HepG2 (cell line): ENCODE measurements around the gene MTIF2. TPM values are rescaled to one million over a fixed set of nuclear protein-coding genes. Genes with fewer than 3 reads are reported as not detected.

Source experiments
- AFF4 ChIP-seq: sonication (generic); formaldehyde crosslinking; IDR thresholded peaks from 2 replicates; pipeline ENCODE4 v1.4.0; 2020; ENCODE audit warnings: missing genetic modification reagents
- EED ChIP-seq: sonication (generic); formaldehyde crosslinking; IDR thresholded peaks from 2 replicates; pipeline ENCODE4 v1.5.0; 2020; ENCODE audit warnings: mild to moderate bottlenecking, missing genetic modification reagents
- ERF ChIP-seq: IDR thresholded peaks from 2 replicates; pipeline ENCODE4 v1.6.1; 2018; ENCODE audit warnings: missing biosample characterization, missing genetic modification reagents
- KLF11 ChIP-seq: IDR thresholded peaks from 2 replicates; pipeline ENCODE4 v1.6.1; 2016; ENCODE audit warnings: missing compliant biosample characterization
- MIER3 ChIP-seq: IDR thresholded peaks from 2 replicates; pipeline ENCODE4 v1.6.1; 2016; ENCODE audit warnings: missing compliant biosample characterization, borderline replicate concordance
- MTF1 ChIP-seq: sonication (generic); formaldehyde crosslinking; IDR thresholded peaks from 2 replicates; pipeline ENCODE4 v1.5.0; 2020; ENCODE audit warnings: missing genetic modification reagents
- SKIL ChIP-seq: sonication (generic); formaldehyde crosslinking; IDR thresholded peaks from 2 replicates; pipeline ENCODE4 v1.8.0; 2022; ENCODE audit warnings: missing genetic modification reagents, mild to moderate bottlenecking, moderate library complexity, borderline replicate concordance
- TGIF2 ChIP-seq: IDR thresholded peaks from 2 replicates; pipeline ENCODE4 v1.6.1; 2016; ENCODE audit warnings: control low read depth, missing compliant biosample characterization
- ZFY ChIP-seq: sonication (generic); formaldehyde crosslinking; IDR thresholded peaks from 2 replicates; pipeline ENCODE4 v1.4.0; 2020; ENCODE audit warnings: missing genetic modification reagents
- ZNF136 ChIP-seq: sonication (generic); formaldehyde crosslinking; IDR thresholded peaks from 2 replicates; pipeline ENCODE4 v1.8.1; 2022; ENCODE audit warnings: low read depth, mild to moderate bottlenecking, moderate library complexity, missing genetic modification reagents
- ZNF142 ChIP-seq: sonication (generic); formaldehyde crosslinking; IDR thresholded peaks from 2 replicates; pipeline ENCODE4 v1.4.0; 2020; ENCODE audit warnings: missing genetic modification reagents
- ZNF20 ChIP-seq: sonication (generic); formaldehyde crosslinking; IDR thresholded peaks from 2 replicates; pipeline ENCODE4 v1.4.0; 2020; ENCODE audit warnings: mild to moderate bottlenecking, moderate library complexity, missing genetic modification reagents
- polyA plus RNA-seq, 8 experiments: library from polyadenylated mRNA; depleted of rRNA in 3 of 8; stranded (reverse) in 7 of 8; unstranded in 1 of 8; fragments of >200 nt; fragmentation: Illumina TruSeq in 4 of 8; extraction: Trizol in 4 of 8; gene quantifications; 2 replicates each; pipeline versions ENCODE4 v1.2.1 to v1.2.3, GENCODE V29; 2011 to 2016; ENCODE audit warnings: low read depth in 4 of 8, missing spikeins in 1 of 8, mixed read lengths in 1 of 8; ENCODE audit not compliant: insufficient read depth in 1 of 8
- total RNA-seq, 5 experiments: library from RNA; depleted of rRNA; stranded (reverse); fragments of >200 nt; fragmentation: Illumina TruSeq; extraction: Trizol; gene quantifications; 2 replicates each; pipeline ENCODE4 v1.2.3, GENCODE V29; 2016; ENCODE audit warnings: low read depth in 1 of 5
- TF ChIP-seq, protein P1 (sequence below): sonication (generic); formaldehyde crosslinking; IDR thresholded peaks from 2 replicates; pipeline ENCODE4 v1.8.0; 2022; ENCODE audit warnings: missing genetic modification reagents, mild to moderate bottlenecking, borderline replicate concordance

Gene MTIF2
- total and polyA plus RNA-seq, 2 of the 13 experiments (the other 11 are each of a cell fraction or from before 2014, with no cell fraction given) = 32.1 to 92.1 TPM

DNA sequence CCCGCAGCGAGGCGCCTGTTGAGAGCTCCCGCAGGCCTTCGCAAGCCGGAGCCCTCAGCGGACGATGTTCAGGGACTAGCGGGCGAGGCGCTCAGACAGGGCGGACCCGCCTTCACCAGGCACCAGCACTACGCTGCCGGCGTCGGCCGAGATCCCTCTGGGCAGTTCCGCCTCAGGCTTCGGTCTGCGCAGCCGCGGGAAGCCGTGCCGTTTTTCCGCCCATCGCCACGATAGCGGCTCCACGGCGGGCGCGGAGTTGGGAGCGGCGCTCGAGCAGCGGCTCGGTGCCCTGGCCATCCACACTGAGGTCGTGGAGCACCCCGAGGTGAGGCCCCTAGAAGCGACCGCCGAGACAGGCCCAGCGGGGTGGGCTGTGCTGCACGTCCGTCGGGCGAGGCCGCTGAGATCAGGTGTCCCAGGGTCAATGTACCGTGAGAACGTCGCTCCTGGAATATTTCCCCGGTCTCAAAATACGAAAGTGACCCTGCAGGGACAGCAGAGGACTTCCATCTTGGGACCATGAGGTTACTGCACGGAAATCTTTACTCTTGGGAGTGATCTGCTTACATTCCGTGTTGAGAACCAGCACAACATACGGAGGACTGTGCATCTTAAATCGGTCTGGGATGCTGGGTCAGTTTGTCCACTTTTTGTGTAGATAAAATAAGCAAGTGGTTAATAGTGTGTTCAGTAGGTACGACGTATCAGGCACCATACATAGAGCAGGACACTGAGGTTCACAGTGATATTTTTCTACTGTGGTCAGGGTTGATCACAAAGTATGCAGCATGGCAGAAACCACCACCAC is 13.3 kb upstream of the MTIF2 start (continued):
- TF ChIP-seq ZNF136 (CRISPR knock-in tag) = peak; percentile 73; the same call in 1 of the 2 replicates
- peak; percentile 97 for TF ChIP-seq ERF (CRISPR knock-in tag)
- peak; percentile 91; the same call in 1 of the 2 replicates for TF ChIP-seq KLF11 (CRISPR knock-in tag)
- TF ChIP-seq MIER3 (CRISPR knock-in tag) = peak; percentile 96
- TF ChIP-seq ZNF20 (CRISPR knock-in tag) = peak; percentile 84
- TF ChIP-seq ZFY (CRISPR knock-in tag) = peak; percentile 95
- TF ChIP-seq, protein P1, sequence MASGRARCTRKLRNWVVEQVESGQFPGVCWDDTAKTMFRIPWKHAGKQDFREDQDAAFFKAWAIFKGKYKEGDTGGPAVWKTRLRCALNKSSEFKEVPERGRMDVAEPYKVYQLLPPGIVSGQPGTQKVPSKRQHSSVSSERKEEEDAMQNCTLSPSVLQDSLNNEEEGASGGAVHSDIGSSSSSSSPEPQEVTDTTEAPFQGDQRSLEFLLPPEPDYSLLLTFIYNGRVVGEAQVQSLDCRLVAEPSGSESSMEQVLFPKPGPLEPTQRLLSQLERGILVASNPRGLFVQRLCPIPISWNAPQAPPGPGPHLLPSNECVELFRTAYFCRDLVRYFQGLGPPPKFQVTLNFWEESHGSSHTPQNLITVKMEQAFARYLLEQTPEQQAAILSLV (CRISPR knock-in tag) = peak; percentile 94
- peak; percentile 45 for TF ChIP-seq SKIL
- TF ChIP-seq EED (CRISPR knock-in tag) = no peak; the same call in 1 of the 2 replicates
- no peak for TF ChIP-seq MTF1 (CRISPR knock-in tag)
- TF ChIP-seq AFF4 (CRISPR knock-in tag) = peak; percentile 91; the same call in 1 of the 2 replicates
- peak; percentile 65; the same call in 1 of the 2 replicates for TF ChIP-seq ZNF142 (CRISPR knock-in tag)
- peak; percentile 43; the same call in 1 of the 2 replicates for TF ChIP-seq TGIF2 (CRISPR knock-in tag)
